ENCODE measurements around the gene TEX264. TPM values are rescaled to one million over a fixed set of nuclear protein-coding genes. Genes with fewer than 3 reads are reported as not detected.

TEX264 gene
- total RNA-seq, 2 experiments from 2014 or later, result 45.6 to 50.3 TPM

GRCh38 chr3:51678641-51679040, 7.6 kb downstream of the TEX264 start:
- no peak overlapping the region for H3K27ac ChIP-seq (ENCODE audit: low read depth, low read length, poor library complexity, severe bottlenecking)
- no peak overlapping the region for H3K4me3 ChIP-seq (ENCODE audit: low read depth, low read length, poor library complexity, severe bottlenecking)
- H3K4me2 ChIP-seq (ENCODE audit: low read length), result no peak overlapping the region
- POLR2A ChIA-PET, result no interaction called here
- CTCF ChIA-PET (ENCODE audit: unreplicated experiment), result no interaction called here
- peaks cover 23% of the 10 kb centered on the region; the same call in 1 of the 2 replicates for H3K36me3 ChIP-seq (ENCODE audit: insufficient read depth, low read length)
- intact Hi-C loops (cut with micrococcal nuclease; ENCODE audit: unreplicated experiment), result no loop called here
- H3K79me2 ChIP-seq (ENCODE audit: insufficient read depth, low read depth, low read length), result no peaks in the 10 kb centered on the region
- peaks cover 34% of the 10 kb centered on the region for H3K4me1 ChIP-seq (ENCODE audit: insufficient read depth, low read length, poor library complexity, severe bottlenecking)
- no peak overlapping the region for H2AFZ ChIP-seq (ENCODE audit: low read length)
- no peaks in the 10 kb centered on the region for H4K20me1 ChIP-seq (ENCODE audit: insufficient read depth, low read length)
- no TSS peak for BruUV-seq (replicated peaks)
- TF ChIP-seq CTCF (conservative IDR thresholded peaks at IDR 0.05; ENCODE audit: low read length), result no peak
- no peak for TF ChIP-seq EZH2phosphoT487 (IDR thresholded peaks at IDR 0.05; ENCODE audit: borderline replicate concordance, low read depth, low read length)
- no peak for DNase-seq (ENCODE audit: low spot score)
- H3K9me3 ChIP-seq (ENCODE audit: low read length), result no peaks in the 10 kb centered on the region
- H3K9me2 ChIP-seq (ENCODE audit: insufficient read depth, low read length), result no peaks in the 10 kb centered on the region

GRCh38 chr3:51679318-51679717, 8.3 kb downstream of the TEX264 start:
- TF ChIP-seq CTCF (conservative IDR thresholded peaks at IDR 0.05; ENCODE audit: low read length) (no peak), EZH2phosphoT487 (IDR thresholded peaks at IDR 0.05; ENCODE audit: borderline replicate concordance, low read depth, low read length) (no peak)
- intact Hi-C loops (cut with micrococcal nuclease; ENCODE audit: unreplicated experiment), result no loop called here
- no peak overlapping the region for H2AFZ ChIP-seq (ENCODE audit: low read length)
- no peak overlapping the region for H3K4me3 ChIP-seq (ENCODE audit: low read depth, low read length, poor library complexity, severe bottlenecking)
- H4K20me1 ChIP-seq (ENCODE audit: insufficient read depth, low read length), result no peaks in the 10 kb centered on the region
- H3K4me2 ChIP-seq (ENCODE audit: low read length), result no peak overlapping the region
- H3K79me2 ChIP-seq (ENCODE audit: insufficient read depth, low read depth, low read length), result no peaks in the 10 kb centered on the region
- H3K9me2 ChIP-seq (ENCODE audit: insufficient read depth, low read length), result no peaks in the 10 kb centered on the region
- DNase-seq (ENCODE audit: low spot score), result no peak
- H3K36me3 ChIP-seq (ENCODE audit: insufficient read depth, low read length), result peaks cover 28% of the 10 kb centered on the region
- H3K9me3 ChIP-seq (ENCODE audit: low read length), result no peaks in the 10 kb centered on the region
- BruUV-seq (replicated peaks), result no TSS peak
- no peak overlapping the region for H3K27ac ChIP-seq (ENCODE audit: low read depth, low read length, poor library complexity, severe bottlenecking)
- CTCF ChIA-PET (ENCODE audit: unreplicated experiment), result interaction anchor here (1.0 kb wide), 1 partner anchor 10 kb away, joined by 3 read pairs; no protein-coding TSS in a partner anchor
- H3K4me1 ChIP-seq (ENCODE audit: insufficient read depth, low read length, poor library complexity, severe bottlenecking), result peaks cover 34% of the 10 kb centered on the region
- POLR2A ChIA-PET, result interaction anchor here (0.7 kb wide), 1 partner anchor 295 kb away, joined by 3 read pairs; no protein-coding TSS in a partner anchor

GRCh38 chr3:51679777-51680176, 8.7 kb downstream of the TEX264 start:
- Histone ChIP-seq H3K4me3 (ENCODE audit: low read depth, low read length, poor library complexity, severe bottlenecking) (no peak overlapping the region), H3K4me1 (ENCODE audit: insufficient read depth, low read length, poor library complexity, severe bottlenecking) (peaks cover 34% of the 10 kb centered on the region), H2AFZ (ENCODE audit: low read length) (no peak overlapping the region), H4K20me1 (ENCODE audit: insufficient read depth, low read length) (no peaks in the 10 kb centered on the region), H3K9me3 (ENCODE audit: low read length) (no peaks in the 10 kb centered on the region), H3K36me3 (ENCODE audit: insufficient read depth, low read length) (peaks cover 29% of the 10 kb centered on the region), H3K4me2 (ENCODE audit: low read length) (peak overlapping the region; percentile 28; the same call in 1 of the 2 replicates), H3K9me2 (ENCODE audit: insufficient read depth, low read length) (no peaks in the 10 kb centered on the region), H3K27ac (ENCODE audit: low read depth, low read length, poor library complexity, severe bottlenecking) (no peak overlapping the region), H3K79me2 (ENCODE audit: insufficient read depth, low read depth, low read length) (no peaks in the 10 kb centered on the region)
- ChIA-PET POLR2A (interaction anchor here (0.7 kb wide), 1 partner anchor 295 kb away, joined by 3 read pairs; no protein-coding TSS in a partner anchor), CTCF (ENCODE audit: unreplicated experiment) (interaction anchor here (1.0 to 3.1 kb wide), 3 partner anchors 7 to 179 kb away, joined by 3 to 22 read pairs (median 17); partner anchors contain the start of gene DCAF1)
- TF ChIP-seq EZH2phosphoT487 (IDR thresholded peaks at IDR 0.05; ENCODE audit: borderline replicate concordance, low read depth, low read length), result no peak
- no TSS peak for BruUV-seq (replicated peaks)
- peak; percentile 18 for DNase-seq (ENCODE audit: low spot score)
- intact Hi-C loops (cut with micrococcal nuclease; ENCODE audit: unreplicated experiment), result no loop called here
